ENCODE results near the gene FSCN2.

GRCh38 chr17:81500047-81500446 lies 28.1 kb upstream of the FSCN2 start:
- TF ChIP-seq CTCF (IDR thresholded peaks at IDR 0.05; ENCODE audit: low read length) (no peak), EZH2 (IDR thresholded peaks at IDR 0.05; ENCODE audit: borderline replicate concordance, low read length) (no peak)
